GM12874 (cell line): ENCODE results near the gene PGGT1B.

Source experiments
- CTCF ChIP-seq: IDR thresholded peaks from 2 replicates; pipeline ENCODE4 v1.5.1; 2011; ENCODE audit warnings: low read depth, mild to moderate bottlenecking, control low read depth, low read length, moderate library complexity; ENCODE audit not compliant: insufficient read depth

The PGGT1B gene

GRCh38 chr5:115168829-115169486, 93.7 kb downstream of the PGGT1B start:
- no peak for TF ChIP-seq CTCF

DNA sequence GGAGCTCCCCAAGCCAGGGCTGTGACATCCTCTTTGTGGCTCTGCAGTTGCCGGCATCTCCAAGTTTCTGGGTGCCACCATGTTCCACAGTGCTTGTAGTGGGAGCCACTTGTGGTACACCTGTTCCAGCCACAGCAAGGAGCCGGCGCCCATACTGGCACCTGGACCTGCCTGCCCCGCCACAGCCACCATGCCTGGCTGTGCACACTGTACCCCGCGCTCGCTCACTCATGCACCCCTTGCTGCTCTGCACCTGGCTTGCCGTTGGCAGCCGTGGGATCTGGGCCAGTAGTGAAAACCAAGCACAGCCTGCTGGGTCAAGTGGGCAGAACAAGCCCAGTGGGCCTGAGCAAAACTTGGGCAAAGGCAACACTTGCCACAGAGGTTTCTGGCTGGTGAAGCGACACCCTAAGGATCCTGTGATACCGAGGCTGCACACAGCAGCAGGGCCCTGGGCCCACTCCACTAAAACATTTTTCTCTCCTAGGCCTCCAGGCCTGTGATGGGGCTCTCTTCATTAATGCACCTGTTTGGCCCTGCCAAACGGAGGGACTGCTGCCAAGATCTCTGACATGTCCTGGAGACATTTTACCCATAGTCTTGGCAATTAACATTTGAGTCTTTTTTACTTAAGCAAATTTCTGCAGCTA, 95.8 kb downstream of the PGGT1B start:
- no peak for TF ChIP-seq CTCF

GRCh38 chr5:115165790-115166189, 96.9 kb downstream of the PGGT1B start:
- no peak for TF ChIP-seq CTCF

GRCh38 chr5:115160975-115161475, 101.7 kb downstream of the PGGT1B start:
- TF ChIP-seq CTCF = no peak
